ENCODE measurements around the gene SEPTIN8.

SEPTIN8 gene

DNA sequence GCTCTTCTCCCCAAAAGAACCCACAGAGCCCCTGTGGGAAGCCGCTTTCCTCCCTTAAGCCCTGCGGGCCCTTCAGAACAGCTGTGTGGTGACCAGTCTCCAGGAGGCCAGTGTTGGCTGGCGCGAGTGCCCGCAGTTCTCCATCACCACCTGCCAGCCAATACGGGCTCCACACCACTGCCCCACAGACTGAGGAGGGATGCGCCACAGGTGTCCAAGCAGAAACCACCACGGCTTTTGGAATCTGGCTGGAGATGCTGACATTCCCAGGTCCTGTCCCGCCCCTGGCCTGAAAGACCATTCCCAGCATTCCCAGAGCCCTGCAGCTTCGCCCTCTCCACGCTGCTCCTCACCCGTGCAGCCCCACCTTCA lies 17.0 kb downstream of the SEPTIN8 start:
- no peak overlapping the region for H3K27ac ChIP-seq (ENCODE audit: extremely low read depth, low read depth, low read length)
- H3K4me3 ChIP-seq (ENCODE audit: low read depth, low read length): no peak overlapping the region
- POLR2A ChIA-PET: no interaction called here
- H3K4me1 ChIP-seq (ENCODE audit: control insufficient read depth, insufficient read depth, low read length): no peaks in the 10 kb centered on the region
- H3K9me3 ChIP-seq (ENCODE audit: control insufficient read depth, insufficient read depth, low read depth, low read length): no peaks in the 10 kb centered on the region
- TF ChIP-seq ZBTB7A (tag by site-specific recombination; IDR thresholded peaks at IDR 0.05; ENCODE audit: low read depth) (no peak), SCRT2 (tag by site-specific recombination; IDR thresholded peaks at IDR 0.05) (peak; percentile 19; the same call in 1 of the 2 replicates), ZNF132 (tag by site-specific recombination; IDR thresholded peaks at IDR 0.05; ENCODE audit: borderline replicate concordance) (no peak)
- peaks cover 4 to 87% of the 10 kb centered on the region in 2 experiments for H3K36me3 ChIP-seq (ENCODE audit: control insufficient read depth in 2 of 2, insufficient read depth in 1 of 2, low read length in 2 of 2)
- CTCF ChIA-PET: interaction anchor here (1.4 kb wide), 1 partner anchor 60 kb away, joined by 3 read pairs; no protein-coding TSS in a partner anchor

GRCh38 chr5:132759114-132760048 lies 17.7 kb downstream of the SEPTIN8 start:
- ChIA-PET CTCF (no interaction called here), POLR2A (interaction anchor here (0.6 to 1.1 kb wide), 2 partner anchors 16 to 417 kb away, joined by 3 read pairs; no protein-coding TSS in a partner anchor)
- Histone ChIP-seq H3K36me3 (ENCODE audit: control insufficient read depth in 2 of 2, insufficient read depth in 1 of 2, low read length in 2 of 2) (peaks cover 4 to 80% of the 10 kb centered on the region in 2 experiments), H3K9me3 (ENCODE audit: control insufficient read depth, insufficient read depth, low read depth, low read length) (no peaks in the 10 kb centered on the region), H3K27ac (ENCODE audit: extremely low read depth, low read depth, low read length) (no peak overlapping the region), H3K4me3 (ENCODE audit: low read depth, low read length) (no peak overlapping the region), H3K4me1 (ENCODE audit: control insufficient read depth, insufficient read depth, low read length) (no peaks in the 10 kb centered on the region)
- TF ChIP-seq GLI4 (tag by site-specific recombination; IDR thresholded peaks at IDR 0.05) (no peak), ZNF596 (tag by site-specific recombination; IDR thresholded peaks at IDR 0.05) (no peak), ZNF529 (tag by site-specific recombination; IDR thresholded peaks at IDR 0.05; ENCODE audit: insufficient replicate concordance) (no peak), ZNF623 (tag by site-specific recombination; IDR thresholded peaks at IDR 0.05) (no peak), ZNF133 (tag by site-specific recombination; IDR thresholded peaks at IDR 0.05) (no peak), ZNF302 (tag by site-specific recombination; IDR thresholded peaks at IDR 0.05; ENCODE audit: low read depth) (no peak), ZNF600 (tag by site-specific recombination; IDR thresholded peaks at IDR 0.05) (no peak), ZNF530 (tag by site-specific recombination; IDR thresholded peaks at IDR 0.05; ENCODE audit: low read depth) (no peak), ZBTB8A (tag by site-specific recombination; IDR thresholded peaks at IDR 0.05) (no peak), ATF2 (tag by site-specific recombination; IDR thresholded peaks at IDR 0.05; ENCODE audit: low read depth) (no peak), ZNF549 (tag by site-specific recombination; IDR thresholded peaks at IDR 0.05) (no peak), SETDB1 (IDR thresholded peaks at IDR 0.05; ENCODE audit: insufficient read length, low read length) (no peak), KLF17 (tag by site-specific recombination; IDR thresholded peaks at IDR 0.05) (no peak), GLI2 (tag by site-specific recombination; IDR thresholded peaks at IDR 0.05; ENCODE audit: borderline replicate concordance, low read depth) (no peak), ZNF121 (tag by site-specific recombination; IDR thresholded peaks at IDR 0.05) (no peak), ZNF223 (tag by site-specific recombination; IDR thresholded peaks at IDR 0.05) (no peak)
- TF ChIP-seq, protein P1, sequence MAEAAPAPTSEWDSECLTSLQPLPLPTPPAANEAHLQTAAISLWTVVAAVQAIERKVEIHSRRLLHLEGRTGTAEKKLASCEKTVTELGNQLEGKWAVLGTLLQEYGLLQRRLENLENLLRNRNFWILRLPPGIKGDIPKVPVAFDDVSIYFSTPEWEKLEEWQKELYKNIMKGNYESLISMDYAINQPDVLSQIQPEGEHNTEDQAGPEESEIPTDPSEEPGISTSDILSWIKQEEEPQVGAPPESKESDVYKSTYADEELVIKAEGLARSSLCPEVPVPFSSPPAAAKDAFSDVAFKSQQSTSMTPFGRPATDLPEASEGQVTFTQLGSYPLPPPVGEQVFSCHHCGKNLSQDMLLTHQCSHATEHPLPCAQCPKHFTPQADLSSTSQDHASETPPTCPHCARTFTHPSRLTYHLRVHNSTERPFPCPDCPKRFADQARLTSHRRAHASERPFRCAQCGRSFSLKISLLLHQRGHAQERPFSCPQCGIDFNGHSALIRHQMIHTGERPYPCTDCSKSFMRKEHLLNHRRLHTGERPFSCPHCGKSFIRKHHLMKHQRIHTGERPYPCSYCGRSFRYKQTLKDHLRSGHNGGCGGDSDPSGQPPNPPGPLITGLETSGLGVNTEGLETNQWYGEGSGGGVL (tag by site-specific recombination; IDR thresholded peaks at IDR 0.05): no peak
- TF ChIP-seq, protein P2, sequence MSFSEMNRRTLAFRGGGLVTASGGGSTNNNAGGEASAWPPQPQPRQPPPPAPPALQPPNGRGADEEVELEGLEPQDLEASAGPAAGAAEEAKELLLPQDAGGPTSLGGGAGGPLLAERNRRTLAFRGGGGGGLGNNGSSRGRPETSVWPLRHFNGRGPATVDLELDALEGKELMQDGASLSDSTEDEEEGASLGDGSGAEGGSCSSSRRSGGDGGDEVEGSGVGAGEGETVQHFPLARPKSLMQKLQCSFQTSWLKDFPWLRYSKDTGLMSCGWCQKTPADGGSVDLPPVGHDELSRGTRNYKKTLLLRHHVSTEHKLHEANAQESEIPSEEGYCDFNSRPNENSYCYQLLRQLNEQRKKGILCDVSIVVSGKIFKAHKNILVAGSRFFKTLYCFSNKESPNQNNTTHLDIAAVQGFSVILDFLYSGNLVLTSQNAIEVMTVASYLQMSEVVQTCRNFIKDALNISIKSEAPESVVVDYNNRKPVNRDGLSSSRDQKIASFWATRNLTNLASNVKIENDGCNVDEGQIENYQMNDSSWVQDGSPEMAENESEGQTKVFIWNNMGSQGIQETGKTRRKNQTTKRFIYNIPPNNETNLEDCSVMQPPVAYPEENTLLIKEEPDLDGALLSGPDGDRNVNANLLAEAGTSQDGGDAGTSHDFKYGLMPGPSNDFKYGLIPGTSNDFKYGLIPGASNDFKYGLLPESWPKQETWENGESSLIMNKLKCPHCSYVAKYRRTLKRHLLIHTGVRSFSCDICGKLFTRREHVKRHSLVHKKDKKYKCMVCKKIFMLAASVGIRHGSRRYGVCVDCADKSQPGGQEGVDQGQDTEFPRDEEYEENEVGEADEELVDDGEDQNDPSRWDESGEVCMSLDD (tag by site-specific recombination; IDR thresholded peaks at IDR 0.05): no peak
